ENCODE measurements around the gene NDUFS2.
A peak's percentile ranks its signal among the peaks of the same experiment; 100 is the strongest.

Gene NDUFS2

GRCh38 chr1:161164901-161165610 is 37.1 kb upstream of the NDUFS2 start:
- Histone ChIP-seq H3K36me3 (ENCODE audit: insufficient read depth, low read length) (no peaks in the 10 kb centered on the region), H3K27me3 (ENCODE audit: insufficient read depth, low read length, poor library complexity, severe bottlenecking) (no peaks in the 10 kb centered on the region), H3K4me3 (ENCODE audit: low read length, poor library complexity, severe bottlenecking) (peak overlapping the region; percentile 88), H3F3A (ENCODE audit: low read depth) (no peaks in the 10 kb centered on the region), H3K4me2 (ENCODE audit: low read depth, low read length, poor library complexity, severe bottlenecking) (peak overlapping the region; percentile 89), H2AFZ (ENCODE audit: low read length) (no peak overlapping the region), H3K4me1 (ENCODE audit: insufficient read depth, low read length, poor library complexity, severe bottlenecking) (peaks cover 24% of the 10 kb centered on the region), H4K20me1 (ENCODE audit: insufficient read depth, low read length, poor library complexity, severe bottlenecking) (no peaks in the 10 kb centered on the region), H3K9ac (ENCODE audit: low read depth, low read length, poor library complexity, severe bottlenecking) (peak overlapping the region; percentile 62), H3K9me3 (ENCODE audit: insufficient read depth, low read depth, low read length) (no peaks in the 10 kb centered on the region), H3K79me2 (ENCODE audit: insufficient read depth, low read length) (peaks cover 21% of the 10 kb centered on the region), H3K9me2 (replicated peaks; ENCODE audit: low read depth, low read length) (no peaks in the 10 kb centered on the region)
- TF ChIP-seq EZH2phosphoT487 (IDR thresholded peaks at IDR 0.05; ENCODE audit: borderline replicate concordance) (no peak), CTCF (conservative IDR thresholded peaks at IDR 0.05; ENCODE audit: low read length) (no peak)

GRCh38 chr1:161165742-161166668 is 36.2 kb upstream of the NDUFS2 start, which contains the start of gene PPOX:
TSS of gene PPOX (plus strand) at chr1:161166426. CDS start at chr1:161166848, 422 bp downstream.
- Histone ChIP-seq H3K9me3 (ENCODE audit: insufficient read depth, low read depth, low read length) (no peaks in the 10 kb centered on the region), H3K36me3 (ENCODE audit: insufficient read depth, low read length) (peaks cover 7% of the 10 kb centered on the region; the same call in 1 of the 2 replicates), H4K20me1 (ENCODE audit: insufficient read depth, low read length, poor library complexity, severe bottlenecking) (no peaks in the 10 kb centered on the region), H3K4me2 (ENCODE audit: low read depth, low read length, poor library complexity, severe bottlenecking) (peak within 1 kb of the TSS; percentile 89), H3F3A (ENCODE audit: low read depth) (no peaks in the 10 kb centered on the region), H3K4me3 (ENCODE audit: low read length, poor library complexity, severe bottlenecking) (peak within 1 kb of the TSS; percentile 88), H2AFZ (ENCODE audit: low read length) (peak within 1 kb of the TSS; percentile 76), H3K9ac (ENCODE audit: low read depth, low read length, poor library complexity, severe bottlenecking) (peak within 1 kb of the TSS; percentile 83), H3K79me2 (ENCODE audit: insufficient read depth, low read length) (peaks cover 11% of the 10 kb centered on the region; the same call in 1 of the 2 replicates), H3K4me1 (ENCODE audit: insufficient read depth, low read length, poor library complexity, severe bottlenecking) (peaks cover 14% of the 10 kb centered on the region), H3K9me2 (replicated peaks; ENCODE audit: low read depth, low read length) (no peaks in the 10 kb centered on the region), H3K27me3 (ENCODE audit: insufficient read depth, low read length, poor library complexity, severe bottlenecking) (no peaks in the 10 kb centered on the region)
- TF ChIP-seq CTCF (conservative IDR thresholded peaks at IDR 0.05; ENCODE audit: low read length) (peak; percentile 83), EZH2phosphoT487 (IDR thresholded peaks at IDR 0.05; ENCODE audit: borderline replicate concordance) (no peak)

- peaks cover 16% of the 10 kb centered on the region; the same call in 1 of the 2 replicates for H3K36me3 ChIP-seq (ENCODE audit: insufficient read depth, low read length)
- no peaks in the 10 kb centered on the region for H4K20me1 ChIP-seq (ENCODE audit: insufficient read depth, low read length, poor library complexity, severe bottlenecking)
- peaks cover 4% of the 10 kb centered on the region; the same call in 1 of the 2 replicates for H3K79me2 ChIP-seq (ENCODE audit: insufficient read depth, low read length)
- H3K4me2 ChIP-seq (ENCODE audit: low read depth, low read length, poor library complexity, severe bottlenecking): peak overlapping the region; percentile 89
- no peaks in the 10 kb centered on the region for H3K9me3 ChIP-seq (ENCODE audit: insufficient read depth, low read depth, low read length)
- H3K4me1 ChIP-seq (ENCODE audit: insufficient read depth, low read length, poor library complexity, severe bottlenecking): peaks cover 11% of the 10 kb centered on the region
- peak overlapping the region; percentile 83 for H3K9ac ChIP-seq (ENCODE audit: low read depth, low read length, poor library complexity, severe bottlenecking)
- no peaks in the 10 kb centered on the region for H3K27me3 ChIP-seq (ENCODE audit: insufficient read depth, low read length, poor library complexity, severe bottlenecking)
- H3K9me2 ChIP-seq (replicated peaks; ENCODE audit: low read depth, low read length): no peaks in the 10 kb centered on the region
- TF ChIP-seq EZH2phosphoT487 (IDR thresholded peaks at IDR 0.05; ENCODE audit: borderline replicate concordance) (no peak), CTCF (conservative IDR thresholded peaks at IDR 0.05; ENCODE audit: low read length) (no peak)
- H2AFZ ChIP-seq (ENCODE audit: low read length): peak overlapping the region; percentile 76
- no peaks in the 10 kb centered on the region for H3F3A ChIP-seq (ENCODE audit: low read depth)
- peak overlapping the region; percentile 88 for H3K4me3 ChIP-seq (ENCODE audit: low read length, poor library complexity, severe bottlenecking)
Measured at GRCh38 chr1:161166669-161167548, 35.3 kb upstream of the NDUFS2 start.
